Measurements from ENCODE around the gene GPC3.

DNA sequence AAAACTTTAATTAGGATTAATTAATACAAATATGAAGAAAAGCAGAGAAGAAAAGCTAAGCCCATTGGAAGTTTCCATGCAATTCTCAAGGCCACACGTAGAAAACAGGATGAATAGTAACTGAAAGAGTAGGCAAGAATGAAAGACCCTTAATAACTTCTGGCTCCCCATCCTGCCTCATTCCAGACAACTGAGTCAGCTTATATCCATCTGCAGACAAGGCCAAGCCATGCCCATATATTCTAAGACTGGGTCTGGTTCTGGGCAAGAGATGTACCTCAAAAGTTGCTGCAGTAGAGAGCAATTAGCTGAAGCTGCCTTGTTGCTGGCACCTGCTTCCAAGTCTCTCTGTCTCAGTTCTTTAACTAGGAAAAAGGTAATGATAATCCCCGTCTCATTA is 244.1 kb downstream of the GPC3 start:
- TF ChIP-seq POLR2A (IDR thresholded peaks at IDR 0.05; ENCODE audit: low read depth, low read length) (no peak), POLR2AphosphoS5 (IDR thresholded peaks at IDR 0.05; ENCODE audit: low read depth, low read length) (no peak), TAF1 (IDR thresholded peaks at IDR 0.05; ENCODE audit: borderline replicate concordance, low read depth, low read length) (no peak)
